Measurements from ENCODE around the gene TTC7B. TPM values are rescaled to one million over a fixed set of nuclear protein-coding genes. Genes with fewer than 3 reads are reported as not detected.
A peak's percentile ranks its signal among the peaks of the same experiment; 100 is the strongest.

The TTC7B gene
- total and polyA plus RNA-seq, 4 donors, result 23.1 to 85.0 (median 54.6) TPM

- H3K27me3 ChIP-seq (ENCODE audit: control insufficient read depth, insufficient read depth, low read length), result no peaks in the 10 kb centered on the region
Observed at GRCh38 chr14:90562652-90563051, 253.6 kb downstream of the TTC7B start.

GRCh38 chr14:90561920-90562319 lies 254.3 kb downstream of the TTC7B start:
- Histone ChIP-seq H3K27me3 (ENCODE audit: control insufficient read depth, insufficient read depth, low read length) (no peaks in the 10 kb centered on the region), H3K9me3 (ENCODE audit: control insufficient read depth, insufficient read depth, low read length) (no peaks in the 10 kb centered on the region), H3K4me3 (ENCODE audit: low read depth, low read length) (no peak overlapping the region), H3K27ac (ENCODE audit: low read depth, low read length) (no peak overlapping the region), H3K36me3 (ENCODE audit: control insufficient read depth, insufficient read depth, low read length) (peaks cover 31% of the 10 kb centered on the region), H3K4me1 (ENCODE audit: control insufficient read depth, insufficient read depth, low read length) (peaks cover 38% of the 10 kb centered on the region)
- 95% methylated on average over 7 of the region's 7 CpGs for WGBS (ENCODE audit: insufficient coverage)
- no peak for DNase-seq (ENCODE audit: low read depth in 4 of 6, low spot score in 6 of 6)

More at GRCh38 chr14:90562652-90563051, 253.6 kb downstream of the TTC7B start:
- Histone ChIP-seq H3K4me1 (ENCODE audit: control insufficient read depth, insufficient read depth, low read length) (peaks cover 38% of the 10 kb centered on the region), H3K4me3 (ENCODE audit: low read depth, low read length) (no peak overlapping the region), H3K36me3 (ENCODE audit: control insufficient read depth, insufficient read depth, low read length) (peaks cover 29% of the 10 kb centered on the region), H3K27ac (ENCODE audit: low read depth, low read length) (no peak overlapping the region), H3K9me3 (ENCODE audit: control insufficient read depth, insufficient read depth, low read length) (no peaks in the 10 kb centered on the region)
- WGBS (ENCODE audit: insufficient coverage), result 83% methylated on average over 2 of the region's 6 CpGs
- DNase-seq (ENCODE audit: low read depth in 4 of 6, low spot score in 6 of 6), result no peak

- Histone ChIP-seq H3K4me3 (ENCODE audit: low read depth, low read length) (no peak overlapping the region), H3K4me1 (ENCODE audit: control insufficient read depth, insufficient read depth, low read length) (peaks cover 42% of the 10 kb centered on the region), H3K27ac (ENCODE audit: low read depth, low read length) (no peak overlapping the region), H3K27me3 (ENCODE audit: control insufficient read depth, insufficient read depth, low read length) (no peaks in the 10 kb centered on the region), H3K9me3 (ENCODE audit: control insufficient read depth, insufficient read depth, low read length) (no peaks in the 10 kb centered on the region), H3K36me3 (ENCODE audit: control insufficient read depth, insufficient read depth, low read length) (peaks cover 30% of the 10 kb centered on the region)
- DNase-seq (ENCODE audit: low read depth in 4 of 6, low spot score in 6 of 6), result peak in 1 of 6 donors; percentile 37
- WGBS (ENCODE audit: insufficient coverage), result 69% methylated on average over 10 of the region's 10 CpGs
Observed at GRCh38 chr14:90560991-90561390, 255.2 kb downstream of the TTC7B start.

GRCh38 chr14:90560558-90560957 lies 255.7 kb downstream of the TTC7B start:
- Histone ChIP-seq H3K4me1 (ENCODE audit: control insufficient read depth, insufficient read depth, low read length) (peaks cover 47% of the 10 kb centered on the region), H3K27me3 (ENCODE audit: control insufficient read depth, insufficient read depth, low read length) (no peaks in the 10 kb centered on the region), H3K36me3 (ENCODE audit: control insufficient read depth, insufficient read depth, low read length) (peaks cover 30% of the 10 kb centered on the region), H3K9me3 (ENCODE audit: control insufficient read depth, insufficient read depth, low read length) (no peaks in the 10 kb centered on the region), H3K4me3 (ENCODE audit: low read depth, low read length) (no peak overlapping the region), H3K27ac (ENCODE audit: low read depth, low read length) (no peak overlapping the region)
- peak in 1 of 6 donors; percentile 28 for DNase-seq (ENCODE audit: low read depth in 4 of 6, low spot score in 6 of 6)
- WGBS (ENCODE audit: insufficient coverage), result 93% methylated on average over 2 of the region's 4 CpGs

- H3K36me3 ChIP-seq (ENCODE audit: control insufficient read depth, insufficient read depth, low read length), result peaks cover 30% of the 10 kb centered on the region
- H3K9me3 ChIP-seq (ENCODE audit: control insufficient read depth, insufficient read depth, low read length), result no peaks in the 10 kb centered on the region
- peaks cover 53% of the 10 kb centered on the region for H3K4me1 ChIP-seq (ENCODE audit: control insufficient read depth, insufficient read depth, low read length)
- no peak overlapping the region for H3K4me3 ChIP-seq (ENCODE audit: low read depth, low read length)
- no peak overlapping the region for H3K27ac ChIP-seq (ENCODE audit: low read depth, low read length)
- WGBS (ENCODE audit: insufficient coverage), result 84% methylated on average over 15 of the region's 16 CpGs
- H3K27me3 ChIP-seq (ENCODE audit: control insufficient read depth, insufficient read depth, low read length), result no peaks in the 10 kb centered on the region
- no peak for DNase-seq (ENCODE audit: low read depth in 4 of 6, low spot score in 6 of 6)
Observed at GRCh38 chr14:90559811-90560492, 256.3 kb downstream of the TTC7B start.

GRCh38 chr14:90558983-90559590 lies 257.1 kb downstream of the TTC7B start:
- H3K27me3 ChIP-seq (ENCODE audit: control insufficient read depth, insufficient read depth, low read length), result no peaks in the 10 kb centered on the region
- DNase-seq (ENCODE audit: low read depth in 4 of 6, low spot score in 6 of 6), result no peak
- H3K36me3 ChIP-seq (ENCODE audit: control insufficient read depth, insufficient read depth, low read length), result peaks cover 32% of the 10 kb centered on the region
- no peak overlapping the region for H3K4me3 ChIP-seq (ENCODE audit: low read depth, low read length)
- WGBS (ENCODE audit: insufficient coverage), result 94% methylated on average over 10 of the region's 12 CpGs
- H3K27ac ChIP-seq (ENCODE audit: low read depth, low read length), result no peak overlapping the region
- no peaks in the 10 kb centered on the region for H3K9me3 ChIP-seq (ENCODE audit: control insufficient read depth, insufficient read depth, low read length)
- H3K4me1 ChIP-seq (ENCODE audit: control insufficient read depth, insufficient read depth, low read length), result peaks cover 59% of the 10 kb centered on the region

GRCh38 chr14:90558041-90558982 lies 257.9 kb downstream of the TTC7B start:
- H3K4me1 ChIP-seq (ENCODE audit: control insufficient read depth, insufficient read depth, low read length), result peaks cover 66% of the 10 kb centered on the region
- no peak overlapping the region for H3K27ac ChIP-seq (ENCODE audit: low read depth, low read length)
- H3K9me3 ChIP-seq (ENCODE audit: control insufficient read depth, insufficient read depth, low read length), result no peaks in the 10 kb centered on the region
- peaks cover 33% of the 10 kb centered on the region for H3K36me3 ChIP-seq (ENCODE audit: control insufficient read depth, insufficient read depth, low read length)
- no peak for DNase-seq (ENCODE audit: low read depth in 4 of 6, low spot score in 6 of 6)
- H3K27me3 ChIP-seq (ENCODE audit: control insufficient read depth, insufficient read depth, low read length), result no peaks in the 10 kb centered on the region
- 83% methylated on average over 27 of the region's 30 CpGs for WGBS (ENCODE audit: insufficient coverage)
- no peak overlapping the region for H3K4me3 ChIP-seq (ENCODE audit: low read depth, low read length)

GRCh38 chr14:90557516-90557915 lies 258.7 kb downstream of the TTC7B start:
- Histone ChIP-seq H3K27ac (ENCODE audit: low read depth, low read length) (no peak overlapping the region), H3K36me3 (ENCODE audit: control insufficient read depth, insufficient read depth, low read length) (peaks cover 40% of the 10 kb centered on the region), H3K27me3 (ENCODE audit: control insufficient read depth, insufficient read depth, low read length) (no peaks in the 10 kb centered on the region), H3K4me3 (ENCODE audit: low read depth, low read length) (no peak overlapping the region), H3K9me3 (ENCODE audit: control insufficient read depth, insufficient read depth, low read length) (no peaks in the 10 kb centered on the region), H3K4me1 (ENCODE audit: control insufficient read depth, insufficient read depth, low read length) (peaks cover 69% of the 10 kb centered on the region)
- WGBS (ENCODE audit: insufficient coverage), result 67% methylated on average over 1 of the region's 7 CpGs
- no peak for DNase-seq (ENCODE audit: low read depth in 4 of 6, low spot score in 6 of 6)

- Histone ChIP-seq H3K36me3 (ENCODE audit: control insufficient read depth, insufficient read depth, low read length) (peaks cover 45% of the 10 kb centered on the region), H3K4me3 (ENCODE audit: low read depth, low read length) (no peak overlapping the region), H3K4me1 (ENCODE audit: control insufficient read depth, insufficient read depth, low read length) (peaks cover 73% of the 10 kb centered on the region), H3K9me3 (ENCODE audit: control insufficient read depth, insufficient read depth, low read length) (no peaks in the 10 kb centered on the region), H3K27ac (ENCODE audit: low read depth, low read length) (no peak overlapping the region), H3K27me3 (ENCODE audit: control insufficient read depth, insufficient read depth, low read length) (no peaks in the 10 kb centered on the region)
- DNase-seq (ENCODE audit: low read depth in 4 of 6, low spot score in 6 of 6), result no peak
- 77% methylated on average over 11 of the region's 12 CpGs for WGBS (ENCODE audit: insufficient coverage)
Observed at GRCh38 chr14:90556666-90557450, 259.4 kb downstream of the TTC7B start.
